Stimulated activated CD8-positive, alpha-beta memory T cell treated with anti-CD3 and anti-CD28 coated beads, Interleukin-12 subunit alpha, Interleukin-12 subunit beta, amount 100 ng/mL, for 24 hours (primary cell): Measurements from ENCODE around the gene DAB2IP.

Experiments used
- DNase-seq: peaks from one replicate; pipeline ENCODE4 v3.0.0-alpha.2; 2020; ENCODE audit errors: extremely low read depth

DAB2IP gene

GRCh38 chr9:121818016-121818661 lies 166.7 kb downstream of the DAB2IP start:
- DNase-seq, result no peak

GRCh38 chr9:121818841-121819427 lies 167.5 kb downstream of the DAB2IP start:
- DNase-seq, result no peak

- no peak for DNase-seq
Measured at GRCh38 chr9:121819428-121820231, 168.2 kb downstream of the DAB2IP start.

GRCh38 chr9:121820286-121821005 lies 169.0 kb downstream of the DAB2IP start:
- no peak for DNase-seq

GRCh38 chr9:121821326-121821725 lies 169.9 kb downstream of the DAB2IP start:
- DNase-seq, result no peak

- no peak for DNase-seq
Measured at GRCh38 chr9:121822093-121823085, 171.0 kb downstream of the DAB2IP start.

GRCh38 chr9:121823451-121824169 lies 172.2 kb downstream of the DAB2IP start:
- DNase-seq, result no peak

- DNase-seq, result no peak
Measured at GRCh38 chr9:121824651-121825030, 173.2 kb downstream of the DAB2IP start.

GRCh38 chr9:121825031-121825691 lies 173.7 kb downstream of the DAB2IP start:
- no peak for DNase-seq

GRCh38 chr9:121826711-121827110 lies 175.3 kb downstream of the DAB2IP start:
- DNase-seq, result no peak

- DNase-seq, result no peak
Measured at GRCh38 chr9:121827251-121827967, 176.0 kb downstream of the DAB2IP start.

- no peak for DNase-seq
Measured at GRCh38 chr9:121830441-121831140, 179.2 kb downstream of the DAB2IP start.

- no peak for DNase-seq
Measured at GRCh38 chr9:121831869-121832268, 180.4 kb downstream of the DAB2IP start.

- no peak for DNase-seq
Measured at GRCh38 chr9:121833061-121833460, 181.6 kb downstream of the DAB2IP start.
